EL (cell line): Measurements from ENCODE around the gene MCOLN3.
A peak's percentile ranks its signal among the peaks of the same experiment; 100 is the strongest.
"Not testable (repeated sequence)": the region's sequence is repeated elsewhere in the genome, so short reads cannot be mapped to it uniquely, and the experiment has no call there.

Source experiments
- DNase-seq: peaks from one replicate; pipeline ENCODE4 v3.0.0-alpha.2; 2016

The MCOLN3 gene

GRCh38 chr1:85047472-85048295, 616 bp downstream of the MCOLN3 start:
- DNase-seq = peak; percentile 33

GRCh38 chr1:85047144-85047471, 1.2 kb downstream of the MCOLN3 start:
- no peak for DNase-seq

- no peak for DNase-seq
Measured at GRCh38 chr1:85042413-85042812, 5.9 kb downstream of the MCOLN3 start.

- no peak for DNase-seq
Measured at GRCh38 chr1:85041793-85042192, 6.5 kb downstream of the MCOLN3 start.

DNA sequence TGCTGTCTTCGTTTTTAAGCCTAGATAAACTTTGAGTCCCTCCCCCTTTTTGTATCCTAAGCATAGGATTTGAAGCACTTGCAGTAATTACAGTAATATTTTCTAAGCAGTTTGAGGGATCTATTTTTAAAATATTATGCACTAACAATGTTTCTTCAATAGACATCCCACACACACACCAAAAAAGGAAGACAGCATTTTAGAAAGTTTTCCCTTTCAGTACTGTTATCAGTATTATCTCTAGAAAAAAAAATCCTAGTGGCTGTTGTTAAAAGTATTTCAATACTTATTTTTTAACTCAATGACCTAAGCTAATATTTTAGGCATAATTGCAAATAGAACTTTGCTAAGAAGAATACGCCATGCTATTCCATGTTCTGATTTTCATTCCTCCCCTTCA, 15.1 kb downstream of the MCOLN3 start:
- DNase-seq = no peak

- no peak for DNase-seq
Measured at GRCh38 chr1:85030536-85030935, 17.8 kb downstream of the MCOLN3 start.

DNA sequence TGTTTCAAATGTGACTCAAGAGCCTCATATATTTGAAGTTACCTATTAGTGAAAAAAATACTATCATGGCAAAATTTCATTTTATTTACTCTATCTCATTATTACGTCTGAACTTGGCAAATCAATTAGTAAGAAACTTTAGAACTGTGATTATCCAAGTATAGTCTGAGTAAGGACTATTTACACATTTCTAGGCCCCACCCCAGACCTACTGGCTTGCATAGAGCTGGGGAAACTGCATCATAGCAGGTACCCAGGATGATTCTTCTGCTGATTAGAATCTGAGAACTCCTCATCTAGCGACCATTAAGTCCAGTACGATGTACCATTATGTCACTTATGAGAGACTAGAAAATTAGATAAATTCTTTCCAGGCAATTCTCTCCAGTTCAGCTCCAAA, 20.1 kb downstream of the MCOLN3 start:
- no peak for DNase-seq

GRCh38 chr1:85027242-85027983, 20.9 kb downstream of the MCOLN3 start:
- DNase-seq = no peak

DNA sequence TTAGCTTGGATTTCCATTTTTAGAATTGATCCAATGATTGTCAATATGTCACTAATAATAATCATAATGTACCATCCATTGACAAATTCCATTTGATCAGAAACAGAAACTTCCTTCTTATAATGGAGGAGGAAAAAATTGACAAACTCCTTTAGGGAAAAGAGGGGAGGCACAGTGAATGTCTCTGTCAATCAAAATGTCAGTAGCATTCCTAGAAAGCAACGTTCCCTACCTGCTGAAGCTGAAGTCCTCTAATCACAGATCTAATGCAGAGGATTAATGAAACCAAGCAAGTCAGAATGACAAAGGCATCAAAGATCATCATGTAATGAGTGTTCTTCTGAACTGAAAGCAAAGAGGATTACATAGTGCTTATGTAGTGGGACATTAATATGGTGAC, 22.4 kb downstream of the MCOLN3 start:
- DNase-seq = no peak

GRCh38 chr1:85024736-85025135, 23.6 kb downstream of the MCOLN3 start:
- DNase-seq = no peak

DNA sequence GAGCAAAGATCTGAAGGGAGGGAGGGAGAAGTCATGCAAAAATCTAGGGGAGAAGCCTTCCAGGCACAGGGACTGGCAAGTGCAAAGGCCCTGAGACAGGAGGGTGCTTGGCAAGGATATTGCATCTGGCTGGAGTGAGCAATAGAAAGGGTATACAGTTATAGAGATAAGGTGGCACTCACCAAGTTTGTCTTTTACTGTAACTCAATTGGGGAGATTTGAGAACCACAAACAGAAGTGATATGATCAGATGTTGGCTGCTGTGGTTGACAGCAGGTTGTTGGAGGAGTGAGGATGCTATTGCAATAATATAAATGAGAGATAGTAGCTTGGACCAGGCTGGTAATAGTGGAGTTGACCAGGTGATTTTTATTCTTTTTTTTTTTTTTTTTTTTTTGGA, 25.6 kb downstream of the MCOLN3 start:
- DNase-seq = no peak

DNA sequence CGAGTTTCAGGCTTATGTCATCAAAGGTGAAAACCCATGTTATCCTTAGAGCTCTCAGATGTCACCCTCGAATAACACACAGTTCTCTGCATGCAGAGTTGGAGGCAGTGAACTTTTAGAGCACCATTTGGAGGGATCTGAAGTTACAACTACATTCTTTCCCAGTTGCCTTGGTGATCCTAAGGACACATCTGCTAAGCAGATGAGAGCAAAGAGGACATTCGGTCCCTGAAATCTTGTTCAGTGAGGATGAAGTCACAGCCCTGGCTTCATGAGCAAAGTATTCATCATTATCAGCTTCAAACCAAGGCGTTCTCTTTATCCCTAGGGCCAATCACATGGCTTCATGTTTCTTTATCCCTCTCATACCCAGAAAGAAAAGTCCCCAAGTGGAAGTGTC, 28.3 kb downstream of the MCOLN3 start:
- peak; percentile 71 for DNase-seq

GRCh38 chr1:85015826-85016225, 32.5 kb downstream of the MCOLN3 start:
- DNase-seq = no peak

- DNase-seq = not testable (repeated sequence)
Measured at GRCh38 chr1:85005641-85006040, 42.7 kb downstream of the MCOLN3 start.

- no peak for DNase-seq
Measured at GRCh38 chr1:85001742-85002141, 46.6 kb downstream of the MCOLN3 start.

DNA sequence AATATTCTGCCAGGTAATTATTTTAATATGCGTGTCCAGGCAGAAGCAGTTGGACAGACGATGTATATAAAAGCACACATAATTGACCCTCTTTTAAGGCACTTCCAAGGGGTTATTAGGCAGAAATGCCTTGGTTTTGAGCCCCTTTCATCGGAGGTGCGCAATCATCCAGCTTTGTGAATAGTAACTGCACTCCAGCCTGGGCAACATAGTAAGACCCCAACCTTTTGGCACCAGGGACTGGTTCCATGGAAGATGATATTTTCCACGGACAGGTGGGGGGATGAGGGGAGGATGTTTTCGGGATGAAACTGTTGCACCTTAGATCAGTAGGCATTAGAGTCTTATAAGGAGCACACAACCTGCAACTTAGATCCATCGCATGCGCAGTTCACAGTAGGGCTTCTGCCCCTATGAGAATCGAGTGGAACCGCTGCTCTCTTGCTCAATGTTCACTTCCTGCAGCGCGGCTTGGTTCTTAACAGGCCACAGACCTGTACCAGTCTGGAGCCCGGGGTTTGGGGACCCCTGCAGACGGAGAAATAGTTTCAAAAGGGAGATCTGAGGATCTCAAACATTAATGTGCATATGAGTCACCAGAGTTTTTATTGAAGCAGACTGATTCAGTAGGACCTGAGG, 49.5 kb downstream of the MCOLN3 start:
- DNase-seq = peak; percentile 15

GRCh38 chr1:84997667-84998600, 50.4 kb downstream of the MCOLN3 start:
- peak; percentile 43 for DNase-seq

- DNase-seq = peak; percentile 51
Measured at GRCh38 chr1:84996846-84997666, 51.2 kb downstream of the MCOLN3 start, which contains the start of gene MCOLN2. TSS of gene MCOLN2 (minus strand) at chr1:84997113. CDS start at chr1:84996872, 241 bp downstream.

- no peak for DNase-seq
Measured at GRCh38 chr1:84995484-84996334, 52.6 kb downstream of the MCOLN3 start.

DNA sequence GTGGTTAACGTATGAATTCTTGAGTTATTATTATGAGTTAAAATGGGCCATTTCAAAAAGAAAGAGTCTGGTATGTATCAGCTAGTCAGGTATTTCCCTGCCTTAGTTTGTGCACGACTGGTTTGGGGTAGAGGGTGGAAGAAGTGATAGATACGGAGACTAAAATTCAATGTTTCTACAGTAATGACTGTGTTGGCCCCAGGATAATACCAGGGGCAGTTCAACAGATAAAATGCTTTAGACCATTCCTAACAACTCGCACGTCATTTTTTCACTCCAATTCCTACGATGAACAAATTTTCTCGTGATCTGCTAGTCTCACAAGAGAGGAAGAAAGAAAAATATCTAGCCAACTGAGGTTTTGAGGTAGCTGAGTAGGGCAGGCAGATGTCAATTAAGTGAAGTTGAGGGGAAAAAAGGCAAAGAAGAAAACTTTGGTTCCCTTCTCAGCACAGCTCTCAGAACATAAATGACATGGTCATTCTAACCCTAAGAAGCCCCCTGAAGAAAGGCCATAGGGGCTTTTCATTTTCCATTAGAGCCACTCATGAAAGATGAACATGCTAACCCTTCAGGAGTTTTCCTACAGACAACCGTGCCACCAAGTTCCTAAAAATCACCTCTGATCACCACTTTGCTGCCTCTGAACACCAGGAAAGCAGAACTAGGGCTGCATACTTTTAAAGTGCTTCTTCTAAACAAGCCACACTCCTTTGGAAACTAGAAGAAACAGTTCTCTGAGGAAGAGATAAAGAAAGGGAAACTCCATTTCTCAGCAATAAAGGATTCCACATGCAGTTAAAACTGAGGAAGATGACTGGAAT, 57.0 kb downstream of the MCOLN3 start:
- DNase-seq = no peak
